Lung (tissue), 13 donors: ENCODE measurements around the gene SZT2. TPM values are rescaled to one million over a fixed set of nuclear protein-coding genes. Genes with fewer than 3 reads are reported as not detected.
"Not testable (repeated sequence)": the region's sequence is repeated elsewhere in the genome, so short reads cannot be mapped to it uniquely, and the experiment has no call there.

Experiments used
- ATAC-seq: fragments of 200-7000 bp; cut with Tn5 transposase; one replicate; pipeline ENCODE4 v1.9.1; 2020; ENCODE audit warnings: moderate number of reproducible peaks; ENCODE audit not compliant: insufficient read depth, low FRiP score
- DNase-seq, 3 donors: peaks; one replicate each; pipeline ENCODE4 v3.0.0-alpha.2; 2013 to 2017
- H3K27ac ChIP-seq, 2 donors: one replicate each; pipeline ENCODE4 v1.5.1; 2013; ENCODE audit warnings: mild to moderate bottlenecking in 2 of 2, moderate library complexity in 2 of 2, control low read depth in 1 of 2, inconsistent platforms in 1 of 2, low read depth in 1 of 2, low read length in 1 of 2
- H3K27me3 ChIP-seq, 3 donors: one replicate each; pipeline ENCODE4 v1.5.1; 2013; ENCODE audit warnings: low read length in 2 of 3; ENCODE audit not compliant: control insufficient read depth in 3 of 3, insufficient read depth in 3 of 3
- H3K36me3 ChIP-seq, 4 donors: one replicate each; pipeline ENCODE4 v1.5.1; 2013; ENCODE audit warnings: low read length in 4 of 4, mild to moderate bottlenecking in 1 of 4, moderate library complexity in 1 of 4; ENCODE audit not compliant: control insufficient read depth in 4 of 4, insufficient read depth in 4 of 4
- H3K4me1 ChIP-seq, 5 donors: one replicate each; pipeline ENCODE4 v1.5.1; 2013; ENCODE audit warnings: low read length in 5 of 5, mild to moderate bottlenecking in 2 of 5, moderate library complexity in 1 of 5; ENCODE audit not compliant: control insufficient read depth in 5 of 5, insufficient read depth in 5 of 5
- H3K4me3 ChIP-seq: one replicate; pipeline ENCODE4 v1.5.1; 2013; ENCODE audit warnings: mild to moderate bottlenecking, control low read depth, moderate library complexity
- H3K9ac ChIP-seq, 2 donors: one replicate each; pipeline ENCODE4 v1.5.1; 2013; ENCODE audit warnings: low read length in 2 of 2, control low read depth in 1 of 2; ENCODE audit not compliant: insufficient read depth in 1 of 2
- H3K9me3 ChIP-seq, 4 donors: one replicate each; pipeline ENCODE4 v1.5.1; 2013; ENCODE audit warnings: low read length in 3 of 4, mild to moderate bottlenecking in 1 of 4, moderate library complexity in 1 of 4; ENCODE audit not compliant: control insufficient read depth in 4 of 4, insufficient read depth in 3 of 4
- CTCF ChIP-seq: IDR thresholded peaks from 2 replicates; pipeline ENCODE4 v1.5.1; 2012; ENCODE audit warnings: mild to moderate bottlenecking; ENCODE audit errors: control extremely low read depth, extremely low read depth
- WGBS, 2 donors: extraction: QIAGEN DNeasy Blood & Tissue Kit; methylation state at CpG; one replicate each; pipeline ENCODE4 v1.1.7; 2013; 5-methylcytosine and 5-hydroxymethylcytosine counted together
- polyA plus RNA-seq, 2 donors: library from polyadenylated mRNA; stranded (reverse); fragments of 200-250 nt; gene quantifications; one replicate each; pipeline ENCODE4 v1.2.1, GENCODE V29; 2013
- small RNA-seq: library from RNA; depleted of rRNA; stranded (forward); fragments of <200 nt; gene quantifications from one replicate; pipeline ENCODE3, GENCODE V24; 2014; ENCODE audit warnings: low replicate concordance
- total RNA-seq, 2 donors: library from RNA; depleted of rRNA in 1 of 2; stranded (reverse); fragments of >200 nt in 1 of 2; gene quantifications; one replicate each; pipeline ENCODE4 v1.2.1, GENCODE V29; 2014 to 2021
- donor health status: control.
- donor health status: control.
- donor health status: Bipolar disorder and iron deficiency.
- donor health status: healthy.
- donor health status: DM: yes; HTN: yes; CAD: no.

The SZT2 gene
- total and polyA plus RNA-seq, 4 donors: 15.2 to 71.5 (median 40.2) TPM

- WGBS, 2 donors: 70 to 86% methylated on average over 7 of the region's 7 CpGs
- ATAC-seq (no peak), DNase-seq (peak in 1 of 3 donors; percentile 29)
- H3K9me3 ChIP-seq: peaks cover 0 to 7% (median under 1%) of the 10 kb centered on the region in 4 donors
- H3K27ac ChIP-seq: no peak overlapping the region
- no peak overlapping the region for H3K9ac ChIP-seq
- TF ChIP-seq CTCF: no peak
- no peak overlapping the region for H3K4me3 ChIP-seq
- no peaks in the 10 kb centered on the region for H3K27me3 ChIP-seq
- H3K36me3 ChIP-seq: no peaks in the 10 kb centered on the region
- H3K4me1 ChIP-seq: peaks cover 0 to 16% (median 0%) of the 10 kb centered on the region in 5 donors
These were observed 105.5 kb downstream of the SZT2 start for GRCh38 chr1:43495204-43495603.

GRCh38 chr1:43499898-43500297, 110.2 kb downstream of the SZT2 start:
- no peak overlapping the region for H3K9ac ChIP-seq
- H3K9me3 ChIP-seq: no peaks in the 10 kb centered on the region
- H3K4me1 ChIP-seq: peaks cover 0 to 2% (median 0%) of the 10 kb centered on the region in 5 donors
- H3K36me3 ChIP-seq: no peaks in the 10 kb centered on the region
- ATAC-seq: no peak
- WGBS, 2 donors: 80% methylated on average over 6 of the region's 6 CpGs
- no peak for TF ChIP-seq CTCF
- no peak for DNase-seq
- H3K27ac ChIP-seq: no peak overlapping the region
- no peaks in the 10 kb centered on the region for H3K27me3 ChIP-seq
- no peak overlapping the region for H3K4me3 ChIP-seq

DNA sequence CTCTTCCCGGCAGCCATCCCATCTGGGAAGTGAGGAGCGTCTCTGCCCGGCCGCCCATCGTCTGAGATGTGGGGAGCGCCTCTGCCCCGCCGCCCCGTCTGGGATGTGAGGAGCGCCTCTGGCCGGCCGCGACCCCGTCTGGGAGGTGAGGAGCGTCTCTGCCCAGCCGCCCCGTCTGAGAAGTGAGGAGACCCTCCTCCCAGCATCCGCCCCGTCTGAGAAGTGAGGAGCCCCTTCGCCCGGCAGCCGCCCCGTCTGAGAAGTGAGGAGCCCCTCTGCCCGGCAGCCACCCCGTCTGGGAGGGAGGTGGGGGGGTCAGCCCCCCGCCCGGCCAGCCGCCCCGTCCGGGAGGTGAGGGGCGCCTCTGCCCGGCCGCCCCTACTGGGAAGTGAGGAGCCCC, 112.1 kb downstream of the SZT2 start:
- not testable (repeated sequence) for H3K4me3 ChIP-seq, ATAC-seq, H3K27ac ChIP-seq, H3K9me3 ChIP-seq, H3K27me3 ChIP-seq, H3K4me1 ChIP-seq, H3K9ac ChIP-seq, H3K36me3 ChIP-seq, DNase-seq
- WGBS, 2 donors: 96 to 98% methylated on average over 10 to 19 of the region's 33 CpGs

- H3K4me1 ChIP-seq: peaks cover 0 to 2% (median 0%) of the 10 kb centered on the region in 5 donors
- 93 to 96% methylated on average over 8 of the region's 8 CpGs for WGBS, 2 donors
- no peaks in the 10 kb centered on the region for H3K27me3 ChIP-seq
- DNase-seq (no peak), ATAC-seq (no peak)
- no peak overlapping the region for H3K9ac ChIP-seq
- H3K4me3 ChIP-seq: no peak overlapping the region
- H3K36me3 ChIP-seq: no peaks in the 10 kb centered on the region
- H3K9me3 ChIP-seq: no peaks in the 10 kb centered on the region
- TF ChIP-seq CTCF: no peak
- H3K27ac ChIP-seq: no peak overlapping the region
These were observed 113.8 kb downstream of the SZT2 start for GRCh38 chr1:43503534-43503933.

Small RNA genes lying within 50 kb of the gene (small RNA-seq; reads per million reads assigned to genes)
- gene MIR6735: not detected

Other genes starting within 250 kb of the SZT2 start
- gene EBNA1BP2, start 217.6 kb upstream of the SZT2 start, total RNA-seq: 10 to 100 TPM; 35.9 to 65.3 TPM
- 10 to 100 TPM; 51.5 to 99.4 TPM for gene EBNA1BP2, start 217.6 kb upstream of the SZT2 start, polyA plus RNA-seq
- gene CFAP57, start 217.6 kb upstream of the SZT2 start, total RNA-seq: 10 to 100 TPM; 10.4 to 12.3 TPM
- gene CFAP57, start 217.6 kb upstream of the SZT2 start, polyA plus RNA-seq: 1 to 10 TPM; 1.7 to 2.2 TPM
- 100 to 1,000 TPM in 1 of 2 donors, 10 to 100 TPM in 1; 41.0 to 228 TPM for gene TMEM125, start 119.9 kb upstream of the SZT2 start, total RNA-seq
- gene TMEM125, start 119.9 kb upstream of the SZT2 start, polyA plus RNA-seq: 100 to 1,000 TPM; 101 to 127 TPM
- gene C1orf210, start 104.3 kb upstream of the SZT2 start, total RNA-seq: 10 to 100 TPM; 10.4 to 24.7 TPM
- gene C1orf210, start 104.3 kb upstream of the SZT2 start, polyA plus RNA-seq: 10 to 100 TPM; 17.2 to 25.9 TPM
- gene TIE1, start 88.9 kb upstream of the SZT2 start, total RNA-seq: 100 to 1,000 TPM in 1 of 2 donors, 10 to 100 TPM in 1; 52.3 to 133 TPM
- 10 to 100 TPM; 20.5 to 31.9 TPM for gene TIE1, start 88.9 kb upstream of the SZT2 start, polyA plus RNA-seq
- under 1 TPM; 0.63 to 0.67 TPM for gene MPL, start 52.1 kb upstream of the SZT2 start, total RNA-seq
- gene MPL, start 52.1 kb upstream of the SZT2 start, polyA plus RNA-seq: under 1 TPM; 0.12 to 0.23 TPM
- gene CDC20, start 30.9 kb upstream of the SZT2 start, total RNA-seq: 1 to 10 TPM; 4.8 to 6.1 TPM
- gene CDC20, start 30.9 kb upstream of the SZT2 start, polyA plus RNA-seq: 1 to 10 TPM; 3.6 to 5.6 TPM
- 100 to 1,000 TPM in 1 of 2 donors, 10 to 100 TPM in 1; 41.2 to 126 TPM for gene ELOVL1, start 21.9 kb upstream of the SZT2 start, total RNA-seq
- 100 to 1,000 TPM in 1 of 2 donors, 10 to 100 TPM in 1; 79.1 to 174 TPM for gene ELOVL1, start 21.9 kb upstream of the SZT2 start, polyA plus RNA-seq
- 10 to 100 TPM; 35.5 to 44.4 TPM for gene MED8, start 99 bp upstream of the SZT2 start, total RNA-seq
- 10 to 100 TPM; 35.9 to 45.1 TPM for gene MED8, start 99 bp upstream of the SZT2 start, polyA plus RNA-seq
- 10 to 100 TPM; 66.5 to 72.4 TPM for gene HYI, start 64.0 kb downstream of the SZT2 start, total RNA-seq
- gene HYI, start 64.0 kb downstream of the SZT2 start, polyA plus RNA-seq: 100 to 1,000 TPM in 1 of 2 donors, 10 to 100 TPM in 1; 35.8 to 103 TPM
- gene PTPRF, start 141.0 kb downstream of the SZT2 start, total RNA-seq: 100 to 1,000 TPM; 139 to 160 TPM
- 10 to 100 TPM; 40.0 to 45.5 TPM for gene PTPRF, start 141.0 kb downstream of the SZT2 start, polyA plus RNA-seq